Skeletal muscle tissue (tissue), 4 donors: ENCODE measurements around the gene FGD5. TPM values are rescaled to one million over a fixed set of nuclear protein-coding genes. Genes with fewer than 3 reads are reported as not detected.

Source experiments
- H3K27ac ChIP-seq: one replicate; pipeline ENCODE4 v1.7.0; 2013; ENCODE audit warnings: mild to moderate bottlenecking, low read depth, low read length, inconsistent platforms
- H3K27me3 ChIP-seq, 3 donors: one replicate each; pipeline ENCODE4 v1.7.0; 2013; ENCODE audit warnings: low read length in 3 of 3; ENCODE audit not compliant: control insufficient read depth in 3 of 3, insufficient read depth in 3 of 3
- H3K36me3 ChIP-seq, 3 donors: one replicate each; pipeline ENCODE4 v1.7.0; 2013; ENCODE audit warnings: low read length in 3 of 3; ENCODE audit not compliant: control insufficient read depth in 3 of 3, insufficient read depth in 3 of 3
- H3K4me1 ChIP-seq, 3 donors: one replicate each; pipeline ENCODE4 v1.7.0; 2013; ENCODE audit warnings: low read length in 3 of 3, mild to moderate bottlenecking in 3 of 3; ENCODE audit not compliant: control insufficient read depth in 3 of 3, insufficient read depth in 3 of 3
- H3K4me3 ChIP-seq, 3 donors: one replicate each; pipeline ENCODE4 v1.7.0; 2013; ENCODE audit warnings: low read length in 3 of 3
- H3K9ac ChIP-seq, 3 donors: one replicate each; pipeline ENCODE4 v1.7.0; 2013; ENCODE audit warnings: low read length in 3 of 3, mild to moderate bottlenecking in 3 of 3, moderate library complexity in 2 of 3, low read depth in 1 of 3
- H3K9me3 ChIP-seq, 3 donors: one replicate each; pipeline ENCODE4 v1.7.0; 2013; ENCODE audit warnings: low read length in 3 of 3; ENCODE audit not compliant: control insufficient read depth in 3 of 3
- total RNA-seq: library from RNA; depleted of rRNA; stranded (reverse); fragments of >200 nt; gene quantifications from one replicate; pipeline ENCODE4 v1.2.3, GENCODE V29; 2014
- donor health status: Osteomylitis.

Gene FGD5
- total RNA-seq, 1 donor from 2014 or later, result 15.7 TPM

- Histone ChIP-seq H3K4me1 (peaks cover 36 to 46% (median 45%) of the 10 kb centered on the region in 3 donors), H3K27ac (no peak overlapping the region), H3K9me3 (no peaks in the 10 kb centered on the region), H3K36me3 (no peaks in the 10 kb centered on the region), H3K4me3 (no peak overlapping the region), H3K9ac (no peak overlapping the region), H3K27me3 (peaks cover 4 to 5% (median 5%) of the 10 kb centered on the region in 3 donors)
Measured at GRCh38 chr3:14846226-14846880, 27.6 kb downstream of the FGD5 start.

GRCh38 chr3:14847613-14848541 lies 29.1 kb downstream of the FGD5 start:
- peaks cover 29 to 35% (median 34%) of the 10 kb centered on the region in 3 donors for H3K4me1 ChIP-seq
- H3K4me3 ChIP-seq, result no peak overlapping the region
- H3K27ac ChIP-seq, result peak overlapping the region; percentile 29
- peaks cover 4 to 5% (median 5%) of the 10 kb centered on the region in 3 donors for H3K27me3 ChIP-seq
- peak overlapping the region in 1 of 3 donors; percentile 8 for H3K9ac ChIP-seq
- no peaks in the 10 kb centered on the region for H3K36me3 ChIP-seq
- H3K9me3 ChIP-seq, result no peaks in the 10 kb centered on the region

DNA sequence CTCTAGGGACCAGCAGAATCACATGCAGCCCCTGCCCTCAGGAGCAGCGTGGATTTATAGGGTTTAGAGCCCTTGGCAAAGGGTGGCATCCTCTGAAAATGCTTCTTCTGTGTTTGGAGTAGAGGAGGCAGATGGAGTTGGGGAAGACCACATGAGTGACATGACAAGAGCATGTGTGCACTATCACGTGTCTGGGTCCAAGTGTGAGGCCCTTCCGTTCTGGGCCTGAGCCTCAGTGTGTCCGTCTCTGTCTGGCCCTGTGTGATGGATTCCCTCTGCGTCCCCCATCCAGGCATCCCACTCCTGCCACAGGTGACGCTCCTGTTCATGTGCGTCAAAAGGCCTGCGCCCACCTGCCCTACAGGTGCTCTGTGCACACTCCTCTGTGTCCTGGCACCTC lies 30.1 kb downstream of the FGD5 start:
- Histone ChIP-seq H3K4me3 (no peak overlapping the region), H3K27ac (no peak overlapping the region), H3K36me3 (no peaks in the 10 kb centered on the region), H3K4me1 (peaks cover 32 to 43% (median 39%) of the 10 kb centered on the region in 3 donors), H3K27me3 (peaks cover 4 to 5% (median 5%) of the 10 kb centered on the region in 3 donors), H3K9me3 (no peaks in the 10 kb centered on the region), H3K9ac (no peak overlapping the region)

- Histone ChIP-seq H3K27ac (no peak overlapping the region), H3K9ac (no peak overlapping the region), H3K36me3 (no peaks in the 10 kb centered on the region), H3K9me3 (no peaks in the 10 kb centered on the region), H3K27me3 (peaks cover 4 to 5% (median 5%) of the 10 kb centered on the region in 3 donors), H3K4me3 (no peak overlapping the region), H3K4me1 (peaks cover 32 to 45% (median 41%) of the 10 kb centered on the region in 3 donors)
Measured at GRCh38 chr3:14849638-14850230, 31.0 kb downstream of the FGD5 start.

DNA sequence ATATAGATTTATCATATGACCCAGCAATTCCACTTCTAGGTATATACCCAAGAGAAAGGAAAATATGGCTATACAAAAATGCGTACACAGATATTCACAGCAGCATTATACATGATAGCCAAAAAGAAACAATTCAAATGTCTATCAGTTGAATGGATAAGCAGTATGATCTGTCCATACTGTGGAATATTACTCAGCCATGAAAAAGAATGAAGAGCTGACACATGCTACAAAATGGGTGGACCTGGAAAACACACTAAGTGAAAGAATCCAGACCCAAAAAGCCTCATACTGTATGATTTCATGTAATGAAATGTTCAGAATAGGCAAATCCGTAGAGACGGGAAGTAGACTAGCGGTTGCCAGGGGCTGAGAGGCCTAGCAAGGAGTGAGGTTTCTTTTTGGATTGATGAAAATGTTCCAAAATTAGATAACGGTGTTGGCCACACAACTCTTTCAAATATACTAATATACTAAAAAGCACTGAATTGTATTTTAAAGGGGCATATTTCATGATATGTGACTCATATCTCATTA lies 33.4 kb downstream of the FGD5 start:
- H3K9ac ChIP-seq, result no peak overlapping the region
- peaks cover 32 to 37% (median 34%) of the 10 kb centered on the region in 3 donors for H3K4me1 ChIP-seq
- no peak overlapping the region for H3K4me3 ChIP-seq
- peak overlapping the region; percentile 74 for H3K27ac ChIP-seq
- no peaks in the 10 kb centered on the region for H3K36me3 ChIP-seq
- H3K27me3 ChIP-seq, result peaks cover 4 to 5% (median 5%) of the 10 kb centered on the region in 3 donors
- H3K9me3 ChIP-seq, result no peaks in the 10 kb centered on the region

DNA sequence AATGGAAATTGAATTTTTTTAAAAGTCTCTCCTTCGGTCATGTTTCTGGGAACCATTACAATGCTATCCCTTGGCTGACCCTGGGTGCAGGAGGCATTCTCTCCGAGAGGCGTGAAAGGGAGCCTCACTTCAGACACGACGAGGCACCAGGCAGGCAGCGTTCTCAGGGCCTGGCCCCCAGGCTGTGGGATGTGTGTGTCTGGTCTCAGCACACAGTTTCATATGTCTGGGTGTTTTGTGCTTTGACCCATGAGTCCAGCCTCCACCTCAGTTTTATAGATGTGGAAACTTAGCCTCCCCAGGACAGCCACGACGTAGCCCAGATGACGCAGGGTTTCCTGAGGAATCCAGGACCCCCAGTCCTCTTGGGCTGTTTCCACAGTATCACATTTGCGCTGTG lies 34.0 kb downstream of the FGD5 start:
- Histone ChIP-seq H3K4me1 (peaks cover 29 to 31% (median 31%) of the 10 kb centered on the region in 3 donors), H3K4me3 (no peak overlapping the region), H3K27ac (peak overlapping the region; percentile 74), H3K9me3 (no peaks in the 10 kb centered on the region), H3K36me3 (no peaks in the 10 kb centered on the region), H3K9ac (peak overlapping the region in 2 of 3 donors; percentile 16 to 43), H3K27me3 (peaks cover 3 to 4% (median 3%) of the 10 kb centered on the region in 3 donors)

GRCh38 chr3:14853271-14853951 lies 34.6 kb downstream of the FGD5 start:
- H3K9me3 ChIP-seq, result no peaks in the 10 kb centered on the region
- peak overlapping the region in 2 of 3 donors; percentile 16 to 43 for H3K9ac ChIP-seq
- H3K4me3 ChIP-seq, result no peak overlapping the region
- peaks cover 22 to 29% (median 25%) of the 10 kb centered on the region in 3 donors for H3K4me1 ChIP-seq
- H3K27ac ChIP-seq, result peak overlapping the region; percentile 74
- H3K27me3 ChIP-seq, result peaks cover 0 to 4% (median 3%) of the 10 kb centered on the region in 3 donors
- H3K36me3 ChIP-seq, result no peaks in the 10 kb centered on the region

- H3K9me3 ChIP-seq, result no peaks in the 10 kb centered on the region
- no peaks in the 10 kb centered on the region for H3K27me3 ChIP-seq
- H3K9ac ChIP-seq, result no peak overlapping the region
- no peak overlapping the region for H3K4me3 ChIP-seq
- H3K27ac ChIP-seq, result no peak overlapping the region
- peaks cover 23 to 29% (median 28%) of the 10 kb centered on the region in 3 donors for H3K4me1 ChIP-seq
- H3K36me3 ChIP-seq, result no peaks in the 10 kb centered on the region
Measured at GRCh38 chr3:14857506-14857905, 38.7 kb downstream of the FGD5 start.

DNA sequence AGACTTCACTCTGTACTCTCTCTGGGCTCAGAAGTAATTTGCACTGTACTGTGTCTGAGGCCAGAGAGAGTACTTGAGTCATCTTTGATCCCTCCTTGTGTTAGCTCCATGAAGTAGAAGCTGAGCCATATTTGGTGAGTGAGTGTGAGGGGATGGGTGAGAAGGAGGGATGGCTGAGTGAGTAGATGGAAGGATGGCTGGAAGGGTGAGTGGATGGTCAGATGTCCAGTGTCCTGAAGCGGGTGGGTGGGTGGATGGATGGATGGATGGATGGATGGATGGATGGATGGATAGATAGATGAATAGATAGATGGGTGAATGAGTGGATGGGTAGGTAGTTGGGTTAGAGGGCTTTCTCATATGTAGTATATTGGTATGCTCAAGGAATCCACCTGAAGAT lies 39.3 kb downstream of the FGD5 start:
- Histone ChIP-seq H3K36me3 (no peaks in the 10 kb centered on the region), H3K9me3 (no peaks in the 10 kb centered on the region), H3K4me1 (peaks cover 19 to 30% (median 28%) of the 10 kb centered on the region in 3 donors), H3K9ac (no peak overlapping the region), H3K4me3 (no peak overlapping the region), H3K27ac (no peak overlapping the region), H3K27me3 (no peaks in the 10 kb centered on the region)
